PFSK-1 (cell line): ENCODE results near the gene KIF27.

Source experiments
- POLR2AphosphoS5 ChIP-seq: IDR thresholded peaks from 2 replicates; pipeline ENCODE4 v1.6.1; 2012; ENCODE audit warnings: low read depth, mild to moderate bottlenecking, control low read depth, low read length, moderate library complexity
- SIN3A ChIP-seq: IDR thresholded peaks from 2 replicates; pipeline ENCODE4 v1.6.1; 2012; ENCODE audit warnings: mild to moderate bottlenecking, low read length, moderate library complexity, borderline replicate concordance; ENCODE audit not compliant: insufficient read depth
- TF ChIP-seq, protein P1 (sequence below), 2 experiments: IDR thresholded peaks; 2 replicates each; pipeline versions ENCODE4 v1.6.1 to v1.8.0; 2011 to 2012; ENCODE audit warnings: low read depth in 2 of 2, low read length in 2 of 2, control low read depth in 1 of 2, inconsistent platforms in 1 of 2, mild to moderate bottlenecking in 1 of 2, moderate library complexity in 1 of 2; ENCODE audit not compliant: insufficient read depth in 1 of 2

DNA sequence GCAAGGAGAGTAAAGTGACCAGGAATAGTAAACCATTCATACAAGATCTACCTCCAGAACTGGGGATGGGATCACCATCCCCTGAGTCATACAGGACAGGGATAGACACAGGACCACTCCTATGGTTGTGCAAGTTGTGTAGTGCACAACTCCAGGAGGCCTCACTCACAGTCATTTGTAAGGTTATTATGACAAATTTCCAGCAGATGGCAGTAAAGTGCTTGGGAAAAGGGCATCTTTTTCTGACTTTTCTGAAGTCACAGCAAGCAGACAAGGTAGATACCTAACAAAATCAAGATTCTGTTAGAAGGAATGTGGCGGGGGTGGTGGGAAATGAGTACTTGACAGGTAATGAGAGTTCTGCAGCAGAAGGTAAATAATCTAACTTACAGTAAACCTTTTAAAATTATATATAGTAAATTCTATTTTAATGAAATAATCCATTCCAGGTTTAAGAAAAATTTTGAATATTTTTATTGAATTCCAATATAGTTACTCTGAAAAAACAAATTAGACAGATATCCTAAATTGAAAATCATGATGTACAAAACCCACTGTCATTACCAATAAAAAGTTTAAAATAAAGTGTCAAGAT is 16.7 kb upstream of the KIF27 start:
- no peak for TF ChIP-seq POLR2AphosphoS5
- TF ChIP-seq, protein P1, sequence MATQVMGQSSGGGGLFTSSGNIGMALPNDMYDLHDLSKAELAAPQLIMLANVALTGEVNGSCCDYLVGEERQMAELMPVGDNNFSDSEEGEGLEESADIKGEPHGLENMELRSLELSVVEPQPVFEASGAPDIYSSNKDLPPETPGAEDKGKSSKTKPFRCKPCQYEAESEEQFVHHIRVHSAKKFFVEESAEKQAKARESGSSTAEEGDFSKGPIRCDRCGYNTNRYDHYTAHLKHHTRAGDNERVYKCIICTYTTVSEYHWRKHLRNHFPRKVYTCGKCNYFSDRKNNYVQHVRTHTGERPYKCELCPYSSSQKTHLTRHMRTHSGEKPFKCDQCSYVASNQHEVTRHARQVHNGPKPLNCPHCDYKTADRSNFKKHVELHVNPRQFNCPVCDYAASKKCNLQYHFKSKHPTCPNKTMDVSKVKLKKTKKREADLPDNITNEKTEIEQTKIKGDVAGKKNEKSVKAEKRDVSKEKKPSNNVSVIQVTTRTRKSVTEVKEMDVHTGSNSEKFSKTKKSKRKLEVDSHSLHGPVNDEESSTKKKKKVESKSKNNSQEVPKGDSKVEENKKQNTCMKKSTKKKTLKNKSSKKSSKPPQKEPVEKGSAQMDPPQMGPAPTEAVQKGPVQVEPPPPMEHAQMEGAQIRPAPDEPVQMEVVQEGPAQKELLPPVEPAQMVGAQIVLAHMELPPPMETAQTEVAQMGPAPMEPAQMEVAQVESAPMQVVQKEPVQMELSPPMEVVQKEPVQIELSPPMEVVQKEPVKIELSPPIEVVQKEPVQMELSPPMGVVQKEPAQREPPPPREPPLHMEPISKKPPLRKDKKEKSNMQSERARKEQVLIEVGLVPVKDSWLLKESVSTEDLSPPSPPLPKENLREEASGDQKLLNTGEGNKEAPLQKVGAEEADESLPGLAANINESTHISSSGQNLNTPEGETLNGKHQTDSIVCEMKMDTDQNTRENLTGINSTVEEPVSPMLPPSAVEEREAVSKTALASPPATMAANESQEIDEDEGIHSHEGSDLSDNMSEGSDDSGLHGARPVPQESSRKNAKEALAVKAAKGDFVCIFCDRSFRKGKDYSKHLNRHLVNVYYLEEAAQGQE (IDR thresholded peaks at IDR 0.05; ENCODE audit: insufficient read depth in 1 of 2, low read depth in 2 of 2, low read length in 2 of 2): no peak
- no peak for TF ChIP-seq SIN3A
